ENCODE results near the gene FBXO38. TPM values are rescaled to one million over a fixed set of nuclear protein-coding genes. Genes with fewer than 3 reads are reported as not detected.

The FBXO38 gene
- total RNA-seq, 1 donor from 2014 or later = 67.1 TPM

GRCh38 chr5:148385094-148385493, 1.3 kb downstream of the FBXO38 start:
- peak overlapping the region; percentile 88 for H3K4me3 ChIP-seq
- H3K27ac ChIP-seq = peak overlapping the region; percentile 92
- peaks cover 5% of the 10 kb centered on the region for H3K36me3 ChIP-seq
- ATAC-seq (no peak), DNase-seq (no peak)
- no peaks in the 10 kb centered on the region for H3K9me3 ChIP-seq
- intact Hi-C loops (cut with DNase I) = no loop called here
- peaks cover 50% of the 10 kb centered on the region for H3K4me1 ChIP-seq
- H3K27me3 ChIP-seq = no peaks in the 10 kb centered on the region
- TF ChIP-seq CTCF (IDR thresholded peaks at IDR 0.05) = no peak

- no peak for TF ChIP-seq CTCF (IDR thresholded peaks at IDR 0.05)
- ATAC-seq = no peak
- Histone ChIP-seq H3K27me3 (no peaks in the 10 kb centered on the region), H3K9me3 (no peaks in the 10 kb centered on the region), H3K27ac (no peak overlapping the region), H3K36me3 (peaks cover 5% of the 10 kb centered on the region), H3K4me3 (no peak overlapping the region), H3K4me1 (peaks cover 53% of the 10 kb centered on the region)
- intact Hi-C loops (cut with DNase I) = no loop called here
- DNase-seq = no peak
Measured at GRCh38 chr5:148386041-148386440, 2.3 kb downstream of the FBXO38 start.

- ATAC-seq (no peak), DNase-seq (no peak)
- Histone ChIP-seq H3K4me1 (peaks cover 54% of the 10 kb centered on the region), H3K27ac (no peak overlapping the region), H3K36me3 (peaks cover 5% of the 10 kb centered on the region), H3K27me3 (no peaks in the 10 kb centered on the region), H3K9me3 (no peaks in the 10 kb centered on the region), H3K4me3 (no peak overlapping the region)
- no peak for TF ChIP-seq CTCF (IDR thresholded peaks at IDR 0.05)
- intact Hi-C loops (cut with DNase I) = no loop called here
Measured at GRCh38 chr5:148387325-148387724, 3.6 kb downstream of the FBXO38 start.

- no peak for ATAC-seq
- H3K27me3 ChIP-seq = no peaks in the 10 kb centered on the region
- DNase-seq = no peak
- peaks cover 47% of the 10 kb centered on the region for H3K4me1 ChIP-seq
- H3K27ac ChIP-seq = no peak overlapping the region
- no peak for TF ChIP-seq CTCF (IDR thresholded peaks at IDR 0.05)
- H3K4me3 ChIP-seq = no peak overlapping the region
- no peaks in the 10 kb centered on the region for H3K9me3 ChIP-seq
- H3K36me3 ChIP-seq = peaks cover 5% of the 10 kb centered on the region
- intact Hi-C loops (cut with DNase I) = no loop called here
Measured at GRCh38 chr5:148388696-148389095, 4.9 kb downstream of the FBXO38 start.

GRCh38 chr5:148390914-148391313, 7.2 kb downstream of the FBXO38 start:
- ATAC-seq = no peak

More at GRCh38 chr5:148390914-148391313, 7.2 kb downstream of the FBXO38 start:
- Histone ChIP-seq H3K4me3 (no peak overlapping the region), H3K36me3 (peaks cover 24% of the 10 kb centered on the region), H3K27ac (no peak overlapping the region), H3K9me3 (no peaks in the 10 kb centered on the region), H3K4me1 (peaks cover 36% of the 10 kb centered on the region), H3K27me3 (no peaks in the 10 kb centered on the region)
- intact Hi-C loops (cut with DNase I) = no loop called here
- no peak for DNase-seq
- TF ChIP-seq CTCF (IDR thresholded peaks at IDR 0.05) = no peak
